Hematopoietic multipotent progenitor cell treated with erythropoietin and hydrocortisone succinate and interleukin-3 and kit ligand, for 4 days (in vitro differentiated cells): Measurements from ENCODE around the gene SKAP1.
"Not testable (repeated sequence)": the region's sequence is repeated elsewhere in the genome, so short reads cannot be mapped to it uniquely, and the experiment has no call there.

Experiments
- DNase-seq: peaks from one replicate; pipeline ENCODE4 v3.0.0-alpha.2; 2015

The SKAP1 gene

GRCh38 chr17:48363161-48363560, 66.9 kb downstream of the SKAP1 start:
- no peak for DNase-seq

- DNase-seq, result peak; percentile 14
Measured at GRCh38 chr17:48360861-48361633, 69.0 kb downstream of the SKAP1 start.

GRCh38 chr17:48357779-48358602, 72.0 kb downstream of the SKAP1 start:
- DNase-seq, result peak; percentile 48

- no peak for DNase-seq
Measured at GRCh38 chr17:48356866-48357265, 73.1 kb downstream of the SKAP1 start.

- DNase-seq, result no peak
Measured at GRCh38 chr17:48352630-48353029, 77.4 kb downstream of the SKAP1 start.

GRCh38 chr17:48351911-48352332, 78.1 kb downstream of the SKAP1 start:
- DNase-seq, result peak; percentile 75

- no peak for DNase-seq
Measured at GRCh38 chr17:48348352-48348751, 81.7 kb downstream of the SKAP1 start.

GRCh38 chr17:48347177-48347576, 82.8 kb downstream of the SKAP1 start:
- no peak for DNase-seq

- DNase-seq, result no peak
Measured at GRCh38 chr17:48344251-48344650, 85.8 kb downstream of the SKAP1 start.

- DNase-seq, result no peak
Measured at GRCh38 chr17:48340916-48341315, 89.1 kb downstream of the SKAP1 start.

GRCh38 chr17:48338720-48339119, 91.3 kb downstream of the SKAP1 start:
- no peak for DNase-seq

- not testable (repeated sequence) for DNase-seq
Measured at GRCh38 chr17:48337903-48338302, 92.1 kb downstream of the SKAP1 start.

- DNase-seq, result no peak
Measured at GRCh38 chr17:48336986-48337385, 93.0 kb downstream of the SKAP1 start.

GRCh38 chr17:48335858-48336500, 94.0 kb downstream of the SKAP1 start:
- DNase-seq, result peak; percentile 83

GRCh38 chr17:48335146-48335784, 94.7 kb downstream of the SKAP1 start:
- DNase-seq, result no peak

GRCh38 chr17:48333034-48333530, 96.9 kb downstream of the SKAP1 start:
- no peak for DNase-seq

GRCh38 chr17:48330887-48331286, 99.1 kb downstream of the SKAP1 start:
- DNase-seq, result no peak

- DNase-seq, result no peak
Measured at GRCh38 chr17:48330421-48330820, 99.6 kb downstream of the SKAP1 start.

GRCh38 chr17:48328457-48328856, 101.6 kb downstream of the SKAP1 start:
- no peak for DNase-seq

GRCh38 chr17:48326310-48326709, 103.7 kb downstream of the SKAP1 start:
- no peak for DNase-seq

GRCh38 chr17:48322060-48322459, 108.0 kb downstream of the SKAP1 start:
- DNase-seq, result peak; percentile 61

- DNase-seq, result no peak
Measured at GRCh38 chr17:48317732-48318131, 112.3 kb downstream of the SKAP1 start.

- no peak for DNase-seq
Measured at GRCh38 chr17:48314716-48315115, 115.3 kb downstream of the SKAP1 start.
